SK-N-SH treated with all-trans-retinoic acid at 6 μM for 48 hours (cell line): ENCODE measurements around the gene CARS1.
"Not testable (repeated sequence)": the region's sequence is repeated elsewhere in the genome, so short reads cannot be mapped to it uniquely, and the experiment has no call there.

ENCODE experiments used
- ARNTL ChIP-seq: fragments of 450-650 bp; formaldehyde crosslinking; IDR thresholded peaks from 2 replicates; pipeline ENCODE4 v1.5.0; 2020; ENCODE audit warnings: low read depth, mild to moderate bottlenecking, moderate library complexity, borderline replicate concordance
- CREB5 ChIP-seq: fragments of 250-450 bp; sonication (Bioruptor Pico); IDR thresholded peaks from 2 replicates; pipeline ENCODE4 v1.5.1; 2020; ENCODE audit warnings: low read depth, mild to moderate bottlenecking, moderate library complexity
- GLIS3 ChIP-seq: fragments of 250-450 bp; sonication (Bioruptor Pico); IDR thresholded peaks from 2 replicates; pipeline ENCODE4 v1.5.0; 2020; ENCODE audit warnings: mild to moderate bottlenecking, moderate library complexity
- ISL1 ChIP-seq: fragments of 250-450 bp; sonication (Bioruptor Pico); IDR thresholded peaks from 2 replicates; pipeline ENCODE4 v2.1.2; 2022; ENCODE audit warnings: mild to moderate bottlenecking, moderate library complexity
- POU6F1 ChIP-seq: fragments of 250-450 bp; sonication (Bioruptor Pico); IDR thresholded peaks from 2 replicates; pipeline ENCODE4 v1.8.0; 2021; ENCODE audit warnings: low read depth, mild to moderate bottlenecking, moderate library complexity, borderline replicate concordance
- ZFP3 ChIP-seq: fragments of 250-450 bp; sonication (Bioruptor Pico); IDR thresholded peaks from 2 replicates; pipeline ENCODE4 v1.5.0; 2020; ENCODE audit warnings: mild to moderate bottlenecking, moderate library complexity
- ZNF8 ChIP-seq: fragments of 450-650 bp; formaldehyde crosslinking; IDR thresholded peaks from 2 replicates; pipeline ENCODE4 v1.5.0; 2020; ENCODE audit warnings: mild to moderate bottlenecking, moderate library complexity
- TF ChIP-seq, protein P1 (sequence below): fragments of 250-450 bp; sonication (Bioruptor Pico); IDR thresholded peaks from 2 replicates; pipeline ENCODE4 v1.8.0; 2020; ENCODE audit warnings: mild to moderate bottlenecking, moderate library complexity, borderline replicate concordance
- TF ChIP-seq, protein P2 (sequence below): fragments of 250-450 bp; sonication (Bioruptor Pico); IDR thresholded peaks from 2 replicates; pipeline ENCODE4 v1.5.0; 2020; ENCODE audit warnings: mild to moderate bottlenecking, moderate library complexity
- TF ChIP-seq, protein P3 (sequence below): fragments of 250-450 bp; sonication (Bioruptor Pico); IDR thresholded peaks from 2 replicates; pipeline ENCODE4 v1.5.1; 2021; ENCODE audit warnings: mild to moderate bottlenecking, moderate library complexity

GRCh38 chr11:3063876-3064275, 6.7 kb upstream of the CARS1 start:
- TF ChIP-seq GLIS3; ARNTL (CRISPR knock-in tag); ZFP3 (CRISPR knock-in tag); ZNF8 (CRISPR knock-in tag); ISL1 (CRISPR knock-in tag); CREB5 (CRISPR knock-in tag); POU6F1: not testable (repeated sequence)
- TF ChIP-seq, protein P1, sequence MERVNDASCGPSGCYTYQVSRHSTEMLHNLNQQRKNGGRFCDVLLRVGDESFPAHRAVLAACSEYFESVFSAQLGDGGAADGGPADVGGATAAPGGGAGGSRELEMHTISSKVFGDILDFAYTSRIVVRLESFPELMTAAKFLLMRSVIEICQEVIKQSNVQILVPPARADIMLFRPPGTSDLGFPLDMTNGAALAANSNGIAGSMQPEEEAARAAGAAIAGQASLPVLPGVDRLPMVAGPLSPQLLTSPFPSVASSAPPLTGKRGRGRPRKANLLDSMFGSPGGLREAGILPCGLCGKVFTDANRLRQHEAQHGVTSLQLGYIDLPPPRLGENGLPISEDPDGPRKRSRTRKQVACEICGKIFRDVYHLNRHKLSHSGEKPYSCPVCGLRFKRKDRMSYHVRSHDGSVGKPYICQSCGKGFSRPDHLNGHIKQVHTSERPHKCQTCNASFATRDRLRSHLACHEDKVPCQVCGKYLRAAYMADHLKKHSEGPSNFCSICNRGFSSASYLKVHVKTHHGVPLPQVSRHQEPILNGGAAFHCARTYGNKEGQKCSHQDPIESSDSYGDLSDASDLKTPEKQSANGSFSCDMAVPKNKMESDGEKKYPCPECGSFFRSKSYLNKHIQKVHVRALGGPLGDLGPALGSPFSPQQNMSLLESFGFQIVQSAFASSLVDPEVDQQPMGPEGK, result not testable (repeated sequence)
- TF ChIP-seq, protein P2, sequence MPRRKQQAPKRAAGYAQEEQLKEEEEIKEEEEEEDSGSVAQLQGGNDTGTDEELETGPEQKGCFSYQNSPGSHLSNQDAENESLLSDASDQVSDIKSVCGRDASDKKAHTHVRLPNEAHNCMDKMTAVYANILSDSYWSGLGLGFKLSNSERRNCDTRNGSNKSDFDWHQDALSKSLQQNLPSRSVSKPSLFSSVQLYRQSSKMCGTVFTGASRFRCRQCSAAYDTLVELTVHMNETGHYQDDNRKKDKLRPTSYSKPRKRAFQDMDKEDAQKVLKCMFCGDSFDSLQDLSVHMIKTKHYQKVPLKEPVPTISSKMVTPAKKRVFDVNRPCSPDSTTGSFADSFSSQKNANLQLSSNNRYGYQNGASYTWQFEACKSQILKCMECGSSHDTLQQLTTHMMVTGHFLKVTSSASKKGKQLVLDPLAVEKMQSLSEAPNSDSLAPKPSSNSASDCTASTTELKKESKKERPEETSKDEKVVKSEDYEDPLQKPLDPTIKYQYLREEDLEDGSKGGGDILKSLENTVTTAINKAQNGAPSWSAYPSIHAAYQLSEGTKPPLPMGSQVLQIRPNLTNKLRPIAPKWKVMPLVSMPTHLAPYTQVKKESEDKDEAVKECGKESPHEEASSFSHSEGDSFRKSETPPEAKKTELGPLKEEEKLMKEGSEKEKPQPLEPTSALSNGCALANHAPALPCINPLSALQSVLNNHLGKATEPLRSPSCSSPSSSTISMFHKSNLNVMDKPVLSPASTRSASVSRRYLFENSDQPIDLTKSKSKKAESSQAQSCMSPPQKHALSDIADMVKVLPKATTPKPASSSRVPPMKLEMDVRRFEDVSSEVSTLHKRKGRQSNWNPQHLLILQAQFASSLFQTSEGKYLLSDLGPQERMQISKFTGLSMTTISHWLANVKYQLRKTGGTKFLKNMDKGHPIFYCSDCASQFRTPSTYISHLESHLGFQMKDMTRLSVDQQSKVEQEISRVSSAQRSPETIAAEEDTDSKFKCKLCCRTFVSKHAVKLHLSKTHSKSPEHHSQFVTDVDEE (CRISPR knock-in tag), result not testable (repeated sequence)
- TF ChIP-seq, protein P3, sequence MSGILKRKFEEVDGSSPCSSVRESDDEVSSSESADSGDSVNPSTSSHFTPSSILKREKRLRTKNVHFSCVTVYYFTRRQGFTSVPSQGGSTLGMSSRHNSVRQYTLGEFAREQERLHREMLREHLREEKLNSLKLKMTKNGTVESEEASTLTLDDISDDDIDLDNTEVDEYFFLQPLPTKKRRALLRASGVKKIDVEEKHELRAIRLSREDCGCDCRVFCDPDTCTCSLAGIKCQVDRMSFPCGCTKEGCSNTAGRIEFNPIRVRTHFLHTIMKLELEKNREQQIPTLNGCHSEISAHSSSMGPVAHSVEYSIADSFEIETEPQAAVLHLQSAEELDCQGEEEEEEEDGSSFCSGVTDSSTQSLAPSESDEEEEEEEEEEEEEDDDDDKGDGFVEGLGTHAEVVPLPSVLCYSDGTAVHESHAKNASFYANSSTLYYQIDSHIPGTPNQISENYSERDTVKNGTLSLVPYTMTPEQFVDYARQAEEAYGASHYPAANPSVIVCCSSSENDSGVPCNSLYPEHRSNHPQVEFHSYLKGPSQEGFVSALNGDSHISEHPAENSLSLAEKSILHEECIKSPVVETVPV (CRISPR knock-in tag), result not testable (repeated sequence)
